ENCODE results near the gene EXOSC5.

The EXOSC5 gene

GRCh38 chr19:41420101-41420880 lies 23.1 kb upstream of the EXOSC5 start:
- no peak overlapping the region for H3K4me3 ChIP-seq (ENCODE audit: low read length)
- no peak for DNase-seq (ENCODE audit: low read depth)
- TF ChIP-seq CTCF (conservative IDR thresholded peaks at IDR 0.05; ENCODE audit: low read length), result no peak

- no peak overlapping the region for H3K4me3 ChIP-seq (ENCODE audit: low read length)
- no peak for TF ChIP-seq CTCF (conservative IDR thresholded peaks at IDR 0.05; ENCODE audit: low read length)
- no peak for DNase-seq (ENCODE audit: low read depth)
Observed at GRCh38 chr19:41416194-41416674, 19.1 kb upstream of the EXOSC5 start.

GRCh38 chr19:41415154-41415571 lies 18.0 kb upstream of the EXOSC5 start:
- no peak for DNase-seq (ENCODE audit: low read depth)
- no peak overlapping the region for H3K4me3 ChIP-seq (ENCODE audit: low read length)
- TF ChIP-seq CTCF (conservative IDR thresholded peaks at IDR 0.05; ENCODE audit: low read length), result no peak

GRCh38 chr19:41414461-41414860 lies 17.3 kb upstream of the EXOSC5 start:
- DNase-seq (ENCODE audit: low read depth), result no peak
- H3K4me3 ChIP-seq (ENCODE audit: low read length), result no peak overlapping the region
- TF ChIP-seq CTCF (conservative IDR thresholded peaks at IDR 0.05; ENCODE audit: low read length), result no peak

- TF ChIP-seq CTCF (conservative IDR thresholded peaks at IDR 0.05; ENCODE audit: low read length), result no peak
- DNase-seq (ENCODE audit: low read depth), result no peak
- H3K4me3 ChIP-seq (ENCODE audit: low read length), result no peak overlapping the region
Observed at GRCh38 chr19:41413947-41414346, 16.8 kb upstream of the EXOSC5 start.

GRCh38 chr19:41412953-41413352 lies 15.8 kb upstream of the EXOSC5 start:
- no peak for DNase-seq (ENCODE audit: low read depth)
- no peak overlapping the region for H3K4me3 ChIP-seq (ENCODE audit: low read length)
- no peak for TF ChIP-seq CTCF (conservative IDR thresholded peaks at IDR 0.05; ENCODE audit: low read length)

GRCh38 chr19:41411968-41412265 lies 14.8 kb upstream of the EXOSC5 start:
- no peak for DNase-seq (ENCODE audit: low read depth)
- no peak for TF ChIP-seq CTCF (conservative IDR thresholded peaks at IDR 0.05; ENCODE audit: low read length)
- H3K4me3 ChIP-seq (ENCODE audit: low read length), result no peak overlapping the region

All from AG10803 (cell line).